ENCODE data around the gene PSME4.

DNA sequence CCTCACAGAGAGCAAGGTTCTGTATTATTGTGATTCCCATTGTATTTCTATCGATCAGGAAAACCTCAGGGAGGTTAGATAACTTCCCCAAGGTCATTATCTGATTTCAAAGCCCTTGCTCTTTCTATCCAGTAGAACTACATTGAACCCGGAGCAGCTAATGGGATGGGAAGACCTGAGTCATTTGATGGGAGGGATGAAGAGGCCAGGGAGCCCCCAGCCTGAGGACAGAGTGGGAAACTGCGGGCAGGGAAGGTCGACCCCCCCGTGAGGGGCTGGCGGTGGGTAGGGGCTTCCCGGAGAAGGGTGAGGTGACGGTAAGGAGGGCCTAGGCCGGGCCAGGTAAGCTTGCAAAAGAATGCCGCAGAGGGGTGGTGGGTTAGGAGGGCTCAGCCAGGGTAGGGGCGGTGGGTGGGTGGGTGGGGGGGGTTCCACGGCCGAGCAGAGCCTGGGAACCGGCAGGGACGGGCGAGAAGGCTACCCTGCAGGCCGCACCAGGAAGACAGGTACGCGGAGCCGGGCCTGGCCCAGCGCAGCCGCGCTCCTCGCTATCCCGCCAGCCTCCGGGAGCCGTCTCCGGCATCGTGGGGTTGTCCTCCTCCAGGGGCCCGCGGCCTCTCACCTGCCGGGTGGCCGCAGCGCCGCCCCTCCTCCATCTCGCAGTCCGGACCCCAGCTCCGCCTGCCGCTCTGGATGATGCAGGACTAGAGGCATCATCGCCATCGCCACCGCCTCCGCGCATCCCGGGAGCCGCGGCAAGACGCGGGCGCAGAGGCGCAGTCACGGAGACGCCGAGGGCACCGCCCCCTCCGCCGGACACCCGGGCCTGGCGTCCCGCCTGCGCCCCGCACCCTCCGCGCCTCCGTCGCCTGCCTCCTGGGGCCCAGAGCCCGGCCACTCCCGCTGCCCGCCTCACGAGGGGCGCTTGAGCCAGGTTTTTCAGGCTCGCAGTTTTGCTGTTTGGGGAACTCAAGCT lies 111.3 kb downstream of the PSME4 start, which contains the start of gene GPR75:
- TF ChIP-seq, protein P1, sequence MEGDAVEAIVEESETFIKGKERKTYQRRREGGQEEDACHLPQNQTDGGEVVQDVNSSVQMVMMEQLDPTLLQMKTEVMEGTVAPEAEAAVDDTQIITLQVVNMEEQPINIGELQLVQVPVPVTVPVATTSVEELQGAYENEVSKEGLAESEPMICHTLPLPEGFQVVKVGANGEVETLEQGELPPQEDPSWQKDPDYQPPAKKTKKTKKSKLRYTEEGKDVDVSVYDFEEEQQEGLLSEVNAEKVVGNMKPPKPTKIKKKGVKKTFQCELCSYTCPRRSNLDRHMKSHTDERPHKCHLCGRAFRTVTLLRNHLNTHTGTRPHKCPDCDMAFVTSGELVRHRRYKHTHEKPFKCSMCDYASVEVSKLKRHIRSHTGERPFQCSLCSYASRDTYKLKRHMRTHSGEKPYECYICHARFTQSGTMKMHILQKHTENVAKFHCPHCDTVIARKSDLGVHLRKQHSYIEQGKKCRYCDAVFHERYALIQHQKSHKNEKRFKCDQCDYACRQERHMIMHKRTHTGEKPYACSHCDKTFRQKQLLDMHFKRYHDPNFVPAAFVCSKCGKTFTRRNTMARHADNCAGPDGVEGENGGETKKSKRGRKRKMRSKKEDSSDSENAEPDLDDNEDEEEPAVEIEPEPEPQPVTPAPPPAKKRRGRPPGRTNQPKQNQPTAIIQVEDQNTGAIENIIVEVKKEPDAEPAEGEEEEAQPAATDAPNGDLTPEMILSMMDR (IDR thresholded peaks at IDR 0.05), result no peak
- TF ChIP-seq EZH2 (IDR thresholded peaks at IDR 0.05; ENCODE audit: borderline replicate concordance, insufficient read depth, low read depth, low read length, poor library complexity, severe bottlenecking), result no peak
